Upper lobe of right lung (tissue), 1 donor: ENCODE data around the gene GABRP. TPM values are rescaled to one million over a fixed set of nuclear protein-coding genes. Genes with fewer than 3 reads are reported as not detected.
"Not testable (repeated sequence)": the region's sequence is repeated elsewhere in the genome, so short reads cannot be mapped to it uniquely, and the experiment has no call there.

ENCODE experiments used
- ATAC-seq: fragments of 200-7000 bp; cut with Tn5 transposase; one replicate; pipeline ENCODE4 v1.9.1; 2020; ENCODE audit warnings: mild to moderate bottlenecking, moderate library complexity
- DNase-seq: peaks from one replicate; pipeline ENCODE4 v3.0.0-alpha.2; 2020
- H3K27ac ChIP-seq: fragments of 200-600 bp; one replicate; pipeline ENCODE4 v1.8.0; 2022
- H3K27me3 ChIP-seq: fragments of 200-600 bp; one replicate; pipeline ENCODE4 v1.8.0; 2022; ENCODE audit warnings: mild to moderate bottlenecking
- H3K36me3 ChIP-seq: fragments of 200-600 bp; one replicate; pipeline ENCODE4 v1.8.0; 2022
- H3K4me1 ChIP-seq: fragments of 200-600 bp; one replicate; pipeline ENCODE4 v1.8.0; 2022
- H3K4me3 ChIP-seq: fragments of 200-600 bp; one replicate; pipeline ENCODE4 v1.8.0; 2022; ENCODE audit warnings: mild to moderate bottlenecking
- H3K9me3 ChIP-seq: fragments of 200-600 bp; one replicate; pipeline ENCODE4 v1.8.0; 2022
- CTCF ChIP-seq: fragments of 200-600 bp; IDR thresholded peaks from one replicate; pipeline ENCODE4 v1.8.0; 2022; ENCODE audit warnings: antibody characterized with exemption
- intact Hi-C: fragments of 100-400 bp; cut with DNase I; formaldehyde crosslinking; loops from one replicate; pipeline ENCODE4 v1.11.0; 2022
- total RNA-seq: library from RNA; stranded (reverse); fragmentation: NEBNext Ultra II Directional; extraction: Animal tissue kit (Norgen Biotek cat#: 25700); gene quantifications from one replicate; pipeline ENCODE4 v1.2.1, GENCODE V29; 2021
- donor health status: DM: no; HTN: yes; CAD: no; lungs with severe emphysema.

Gene GABRP
- total RNA-seq, 1 donor from 2014 or later: not detected

GRCh38 chr5:170761708-170762066 is 21.8 kb upstream of the GABRP start:
- no peak for DNase-seq
- H3K4me1 ChIP-seq: peaks cover 11% of the 10 kb centered on the region
- H3K9me3 ChIP-seq: no peaks in the 10 kb centered on the region
- TF ChIP-seq CTCF: no peak
- no peaks in the 10 kb centered on the region for H3K27me3 ChIP-seq
- intact Hi-C loops: no loop called here
- no peak overlapping the region for H3K4me3 ChIP-seq
- H3K27ac ChIP-seq: no peak overlapping the region
- H3K36me3 ChIP-seq: no peaks in the 10 kb centered on the region
- no peak for ATAC-seq

- H3K9me3 ChIP-seq, H3K27me3 ChIP-seq, ATAC-seq, H3K27ac ChIP-seq, DNase-seq, intact Hi-C loops, H3K4me1 ChIP-seq, H3K36me3 ChIP-seq, H3K4me3 ChIP-seq: not testable (repeated sequence)
Observed at GRCh38 chr5:170762298-170762697, 21.2 kb upstream of the GABRP start.

GRCh38 chr5:170765868-170766267 is 17.7 kb upstream of the GABRP start:
- ATAC-seq, DNase-seq: not testable (repeated sequence)

GRCh38 chr5:170769246-170769645 is 14.3 kb upstream of the GABRP start:
- no peak overlapping the region for H3K4me3 ChIP-seq
- no peak for TF ChIP-seq CTCF
- no peak for ATAC-seq

More at GRCh38 chr5:170765868-170766267, 17.7 kb upstream of the GABRP start:
- H3K36me3 ChIP-seq, H3K27ac ChIP-seq, H3K9me3 ChIP-seq, intact Hi-C loops, H3K4me1 ChIP-seq, H3K4me3 ChIP-seq, H3K27me3 ChIP-seq: not testable (repeated sequence)

GRCh38 chr5:170769898-170770416 is 13.6 kb upstream of the GABRP start:
- DNase-seq (no peak), ATAC-seq (no peak)
- intact Hi-C loops: no loop called here
- H3K36me3 ChIP-seq: no peaks in the 10 kb centered on the region
- no peaks in the 10 kb centered on the region for H3K27me3 ChIP-seq
- H3K4me1 ChIP-seq: no peaks in the 10 kb centered on the region
- no peak overlapping the region for H3K27ac ChIP-seq
- TF ChIP-seq CTCF: no peak
- H3K4me3 ChIP-seq: no peak overlapping the region
- no peaks in the 10 kb centered on the region for H3K9me3 ChIP-seq

More at GRCh38 chr5:170769246-170769645, 14.3 kb upstream of the GABRP start:
- intact Hi-C loops: no loop called here
- Histone ChIP-seq H3K9me3 (no peaks in the 10 kb centered on the region), H3K27me3 (no peaks in the 10 kb centered on the region), H3K36me3 (no peaks in the 10 kb centered on the region), H3K27ac (no peak overlapping the region), H3K4me1 (no peaks in the 10 kb centered on the region)
- no peak for DNase-seq

GRCh38 chr5:170771496-170771895 is 12.0 kb upstream of the GABRP start:
- H3K27ac ChIP-seq: no peak overlapping the region
- no peak overlapping the region for H3K4me3 ChIP-seq
- H3K9me3 ChIP-seq: no peaks in the 10 kb centered on the region
- ATAC-seq: no peak
- H3K36me3 ChIP-seq: no peaks in the 10 kb centered on the region
- no peaks in the 10 kb centered on the region for H3K27me3 ChIP-seq
- H3K4me1 ChIP-seq: no peaks in the 10 kb centered on the region
- no peak for TF ChIP-seq CTCF
- DNase-seq: no peak
- intact Hi-C loops: no loop called here
